Measurements from ENCODE around the gene MORN3. TPM values are rescaled to one million over a fixed set of nuclear protein-coding genes. Genes with fewer than 3 reads are reported as not detected.

Gene MORN3
- total RNA-seq, 1 experiment from 2014 or later = 0.34 TPM

GRCh38 chr12:121678305-121678704 is 8.9 kb upstream of the MORN3 start (continued):
- TF ChIP-seq REST (IDR thresholded peaks at IDR 0.05; ENCODE audit: low read depth) (no peak), ZFX (IDR thresholded peaks at IDR 0.05) (no peak), EGR1 (IDR thresholded peaks at IDR 0.05; ENCODE audit: low read depth) (no peak), POLR2A (IDR thresholded peaks at IDR 0.05; ENCODE audit: borderline replicate concordance, extremely low read depth, insufficient read depth, insufficient read length) (no peak), SP1 (IDR thresholded peaks at IDR 0.05; ENCODE audit: low read depth) (no peak)

GRCh38 chr12:121676190-121676589 is 6.7 kb upstream of the MORN3 start:
- ChIA-PET CTCF (no interaction called here), POLR2A (no interaction called here), RAD21 (ENCODE audit: low non-redundant PET in 1 of 2, low total read pairs in 2 of 2, uncharacterized antibody in 2 of 2, unreplicated experiment in 2 of 2) (no interaction called here)
- H3K27ac ChIP-seq (ENCODE audit: low read depth, low read length) = no peak overlapping the region
- no peak overlapping the region for H3K4me3 ChIP-seq (replicated peaks in 1 of 2; ENCODE audit: low read depth in 1 of 2, low read length in 2 of 2)
- peaks cover 15 to 20% of the 10 kb centered on the region in 2 experiments for H3K4me1 ChIP-seq (ENCODE audit: control insufficient read depth in 1 of 2, insufficient read depth in 2 of 2, low read length in 2 of 2)
- intact Hi-C loops (cut with micrococcal nuclease) = no loop called here
- H3K36me3 ChIP-seq (ENCODE audit: control insufficient read depth in 1 of 2, insufficient read depth in 2 of 2, low read length in 2 of 2) = no peaks in the 10 kb centered on the region
- no peaks in the 10 kb centered on the region for H4K20me1 ChIP-seq (ENCODE audit: insufficient read depth)
- BruUV-seq (replicated peaks) = no TSS peak
- H3K79me2 ChIP-seq (ENCODE audit: insufficient read depth, low read length) = no peaks in the 10 kb centered on the region
- H3K9ac ChIP-seq (ENCODE audit: low read length) = no peak overlapping the region
- DNase-seq (ENCODE audit: low read depth, low spot score) = no peak
- no peak overlapping the region for H3K4me2 ChIP-seq (ENCODE audit: low read length)
- no peak overlapping the region for H2AFZ ChIP-seq (ENCODE audit: low read depth, low read length, poor library complexity, severe bottlenecking)
- ATAC-seq = no peak
- no peaks in the 10 kb centered on the region for H3K9me3 ChIP-seq (ENCODE audit: control insufficient read depth in 1 of 2, insufficient read depth in 1 of 2, low read depth in 1 of 2, low read length in 2 of 2)
- no peaks in the 10 kb centered on the region for H3K9me2 ChIP-seq (ENCODE audit: insufficient read depth)
- no peaks in the 10 kb centered on the region for H3K27me3 ChIP-seq (ENCODE audit: insufficient read depth, low read length)
- no peak for TF ChIP-seq REST (IDR thresholded peaks at IDR 0.05; ENCODE audit: low read depth)
- TF ChIP-seq EZH2phosphoT487 (IDR thresholded peaks at IDR 0.05; ENCODE audit: borderline replicate concordance) = no peak
- no peak for TF ChIP-seq EGR1 (IDR thresholded peaks at IDR 0.05; ENCODE audit: low read depth)
- no peak for TF ChIP-seq ATF3 (IDR thresholded peaks at IDR 0.05)
- TF ChIP-seq ZBTB33 (IDR thresholded peaks at IDR 0.05; ENCODE audit: extremely low read depth, insufficient replicate concordance, low read length) = no peak
- no peak for TF ChIP-seq ZNF274 (IDR thresholded peaks at IDR 0.05; ENCODE audit: low read depth, low read length)
- no peak for TF ChIP-seq POLR2A (IDR thresholded peaks at IDR 0.05; ENCODE audit: borderline replicate concordance, extremely low read depth, insufficient read depth, insufficient read length)
- TF ChIP-seq ELF1 (IDR thresholded peaks at IDR 0.05; ENCODE audit: borderline replicate concordance, low read depth) = no peak
- TF ChIP-seq RAD21 (IDR thresholded peaks at IDR 0.05; ENCODE audit: low read depth) = no peak
- no peak for TF ChIP-seq CTCF (IDR thresholded peaks at IDR 0.05 in 2 of 3, conservative IDR thresholded peaks at IDR 0.05 in 1 of 3; ENCODE audit: borderline replicate concordance in 1 of 3, insufficient read depth in 1 of 3, low read depth in 2 of 3, low read length in 2 of 3)
- no peak for TF ChIP-seq SRF (IDR thresholded peaks at IDR 0.05; ENCODE audit: low read depth)
- no peak for TF ChIP-seq SP1 (IDR thresholded peaks at IDR 0.05; ENCODE audit: low read depth)
